GM23338 (cell line): ENCODE results near the gene FPGS. TPM values are rescaled to one million over a fixed set of nuclear protein-coding genes. Genes with fewer than 3 reads are reported as not detected.

Experiments
- ATAC-seq: fragments of 200-7000 bp; cut with Tn5 transposase; 3 replicates; pipeline ENCODE4 v1.9.1; 2020
- DNase-seq: peaks from one replicate; pipeline ENCODE4 v3.0.0-alpha.2; 2015; ENCODE audit warnings: low spot score
- H2AFZ ChIP-seq: fragments of 200-600 bp; sonication (generic); 2 replicates; pipeline ENCODE4 v1.8.0; 2016; ENCODE audit warnings: antibody characterized with exemption, mild to moderate bottlenecking, moderate library complexity
- H3F3A ChIP-seq: fragments of 200-600 bp; sonication (generic); replicated peaks from 2 replicates; pipeline ENCODE4 v1.8.0; 2017; ENCODE audit warnings: antibody characterized with exemption, mixed run types, low read depth
- H3K27ac ChIP-seq: fragments of 200-600 bp; sonication (generic); 2 replicates; pipeline ENCODE4 v1.6.1; 2016; ENCODE audit warnings: low read depth
- H3K27me3 ChIP-seq: fragments of 200-600 bp; sonication (generic); 2 replicates; pipeline ENCODE4 v1.8.0; 2016; ENCODE audit warnings: mild to moderate bottlenecking, mixed run types, moderate library complexity; ENCODE audit not compliant: insufficient read depth
- H3K36me3 ChIP-seq: fragments of 200-600 bp; sonication (generic); 2 replicates; pipeline ENCODE4 v1.8.0; 2016; ENCODE audit warnings: mild to moderate bottlenecking; ENCODE audit not compliant: insufficient read depth
- H3K4me1 ChIP-seq: fragments of 200-600 bp; sonication (generic); 2 replicates; pipeline ENCODE4 v1.8.0; 2016; ENCODE audit warnings: mild to moderate bottlenecking, moderate library complexity; ENCODE audit not compliant: insufficient read depth
- H3K4me2 ChIP-seq: fragments of 200-600 bp; sonication (generic); 2 replicates; pipeline ENCODE4 v1.7.1; 2017; ENCODE audit warnings: mixed run types
- H3K4me3 ChIP-seq: fragments of 200-600 bp; sonication (generic); 2 replicates; pipeline ENCODE4 v1.6.1; 2016; ENCODE audit warnings: mixed run types
- H3K79me2 ChIP-seq: fragments of 200-600 bp; sonication (generic); replicated peaks from 2 replicates; pipeline ENCODE4 v1.8.0; 2017; ENCODE audit warnings: mild to moderate bottlenecking; ENCODE audit not compliant: insufficient read depth
- H3K9me2 ChIP-seq: fragments of 200-600 bp; sonication (generic); 2 replicates; pipeline ENCODE4 v1.8.0; 2017; ENCODE audit not compliant: insufficient read depth
- H4K20me1 ChIP-seq: fragments of 200-600 bp; sonication (generic); replicated peaks from 2 replicates; pipeline ENCODE4 v1.8.0; 2017; ENCODE audit warnings: mild to moderate bottlenecking; ENCODE audit not compliant: insufficient read depth
- H3K27ac Mint-ChIP-seq: 2 replicates; pipeline ENCODE4 v1.8.0; 2020; ENCODE audit warnings: inconsistent platforms, mild to moderate bottlenecking, moderate library complexity, mixed read lengths
- H3K27me3 Mint-ChIP-seq: 3 replicates; pipeline ENCODE4 v1.8.0; 2022; ENCODE audit warnings: low read depth, mild to moderate bottlenecking, moderate library complexity, mixed read lengths, inconsistent platforms; ENCODE audit not compliant: insufficient read depth, poor library complexity
- H3K36me3 Mint-ChIP-seq: 3 replicates; pipeline ENCODE4 v1.8.0; 2021; ENCODE audit warnings: low read depth, mild to moderate bottlenecking, inconsistent platforms, moderate library complexity, mixed read lengths
- H3K4me1 Mint-ChIP-seq: 3 replicates; pipeline ENCODE4 v1.8.0; 2020; ENCODE audit warnings: mild to moderate bottlenecking, inconsistent platforms, mixed read lengths
- H3K4me3 Mint-ChIP-seq: 3 replicates; pipeline ENCODE4 v1.8.0; 2021; ENCODE audit warnings: moderate library complexity, mild to moderate bottlenecking, inconsistent platforms, mixed read lengths
- H3K9me3 Mint-ChIP-seq: 3 replicates; pipeline ENCODE4 v1.8.0; 2020; ENCODE audit warnings: moderate library complexity, mild to moderate bottlenecking, inconsistent platforms, mixed read lengths
- CREB1 ChIP-seq: fragments of 250-450 bp; sonication (Bioruptor Pico); IDR thresholded peaks from 2 replicates; pipeline ENCODE4 v1.5.0; 2020; ENCODE audit warnings: low read depth, mild to moderate bottlenecking, moderate library complexity
- EZH2 ChIP-seq: fragments of 200-600 bp; sonication (generic); IDR thresholded peaks from one replicate; pipeline ENCODE4 v1.8.0; 2017; ENCODE audit warnings: antibody characterized with exemption, mild to moderate bottlenecking, low read depth; ENCODE audit not compliant: unreplicated experiment
- EZH2phosphoT487 ChIP-seq: fragments of 200-600 bp; sonication (generic); IDR thresholded peaks from one replicate; pipeline ENCODE4 v1.8.1; 2018; ENCODE audit warnings: antibody characterized with exemption; ENCODE audit not compliant: unreplicated experiment
- JUNB ChIP-seq: IDR thresholded peaks from one replicate; pipeline ENCODE4 v1.6.1; 2016; ENCODE audit warnings: antibody characterized with exemption; ENCODE audit not compliant: unreplicated experiment
- NANOG ChIP-seq: IDR thresholded peaks from 2 replicates; pipeline ENCODE4 v1.6.1; 2016; ENCODE audit warnings: antibody characterized with exemption, borderline replicate concordance
- POLR2AphosphoS5 ChIP-seq: IDR thresholded peaks from 2 replicates; pipeline ENCODE4 v1.6.1; 2016; ENCODE audit warnings: antibody characterized with exemption, low read depth
- REST ChIP-seq: IDR thresholded peaks from one replicate; pipeline ENCODE4 v1.6.1; 2018; ENCODE audit warnings: antibody characterized with exemption; ENCODE audit not compliant: unreplicated experiment
- STAT1 ChIP-seq: IDR thresholded peaks from one replicate; pipeline ENCODE4 v1.6.1; 2016; ENCODE audit warnings: antibody characterized with exemption; ENCODE audit not compliant: unreplicated experiment
- ZNF114 ChIP-seq: fragments of 250-450 bp; sonication (Bioruptor Pico); IDR thresholded peaks from 2 replicates; pipeline ENCODE4 v1.5.0; 2020; ENCODE audit warnings: mild to moderate bottlenecking, moderate library complexity
- ZNF331 ChIP-seq: fragments of 250-450 bp; sonication (Bioruptor Pico); IDR thresholded peaks from 2 replicates; pipeline ENCODE4 v1.5.0; 2020; ENCODE audit warnings: low read depth, mild to moderate bottlenecking, moderate library complexity
- ZNF462 ChIP-seq: fragments of 250-450 bp; sonication (Bioruptor Pico); IDR thresholded peaks from 2 replicates; pipeline ENCODE4 v1.5.0; 2020; ENCODE audit warnings: mild to moderate bottlenecking, moderate library complexity
- polyA plus RNA-seq: library from polyadenylated mRNA; unstranded; fragments of >200 nt; fragmentation: Nextera tagmentation; extraction: Ambion mirVana; gene quantifications from 2 replicates; pipeline ENCODE4 v1.2.1, GENCODE V29; 2016
- total RNA-seq: library from RNA; depleted of rRNA; stranded (reverse); fragments of >200 nt; shearing (Covaris generic); gene quantifications from 2 replicates; pipeline ENCODE4 v1.2.3, GENCODE V29; 2014
- TF ChIP-seq, protein P1 (sequence below): IDR thresholded peaks from 2 replicates; pipeline ENCODE4 v1.6.1; 2016; ENCODE audit warnings: antibody characterized with exemption
- TF ChIP-seq, protein P2 (sequence below), 2 experiments: fragments of 200-600 bp in 1 of 2; sonication (generic) in 1 of 2; conservative IDR thresholded peaks; 2 replicates each; pipeline versions ENCODE4 v1.5.1 to v1.6.1; 2016 to 2017; ENCODE audit warnings: antibody characterized with exemption in 2 of 2, low read depth in 2 of 2, mild to moderate bottlenecking in 2 of 2, moderate library complexity in 1 of 2

The FPGS gene
- total and polyA plus RNA-seq, 2 experiments from 2014 or later, result 40.7 to 87.2 TPM

DNA sequence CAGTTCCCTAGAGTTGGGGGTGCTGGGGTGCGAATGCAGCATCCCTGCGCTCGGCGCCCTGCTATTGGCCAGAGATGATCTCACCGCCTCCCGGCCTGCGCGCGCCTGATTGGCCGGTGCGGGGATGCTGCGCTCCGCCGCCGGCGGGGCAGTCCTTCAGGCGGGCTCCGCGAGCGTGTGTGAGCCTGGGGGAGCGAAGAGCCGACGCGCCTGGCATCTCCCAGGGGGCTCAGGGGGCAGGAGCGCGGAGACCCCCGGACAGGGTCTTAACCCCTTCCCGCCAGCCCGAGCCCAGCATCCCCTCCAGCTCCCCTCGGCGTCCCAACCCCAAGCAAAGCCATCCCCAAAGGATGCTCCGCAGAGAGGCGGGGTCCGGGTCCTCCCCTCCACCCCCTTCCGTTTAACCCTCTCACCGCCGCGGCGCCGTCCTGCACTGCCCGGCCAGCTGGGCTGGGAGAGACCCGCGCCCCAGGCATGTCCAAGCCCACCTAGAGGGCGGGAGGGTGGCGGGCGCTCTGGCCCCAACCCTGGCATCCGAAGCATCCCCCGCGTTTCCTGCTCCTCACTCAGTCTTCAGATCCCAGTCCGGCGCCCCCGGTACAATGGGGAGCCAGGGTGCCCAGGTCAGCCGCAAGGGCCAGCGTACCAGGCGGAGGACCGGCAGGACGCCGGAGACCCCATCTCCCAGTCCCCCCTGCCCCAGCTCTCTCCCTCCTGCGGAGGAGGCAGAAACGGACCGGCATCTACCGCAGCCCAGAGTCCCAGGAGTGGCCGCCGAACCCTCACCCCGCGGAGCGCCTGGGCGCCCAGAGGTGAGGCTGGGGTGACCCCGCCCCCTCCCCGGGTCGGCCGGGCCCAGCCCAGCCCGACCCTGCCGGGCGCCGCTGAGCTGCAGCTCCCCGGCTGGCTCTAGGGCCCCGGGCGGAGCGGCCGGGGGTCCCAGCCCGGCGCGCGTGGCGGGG lies 48.3 kb upstream of the FPGS start:
- H3K4me3 Mint-ChIP-seq, result peak overlapping the region; percentile 72
- H3K27me3 Mint-ChIP-seq, result peaks cover 17% of the 10 kb centered on the region
- H3K27ac Mint-ChIP-seq, result no peak overlapping the region
- H3F3A ChIP-seq, result no peaks in the 10 kb centered on the region
- TF ChIP-seq NANOG (no peak), ZNF114 (CRISPR knock-in tag) (no peak), REST (no peak), ZNF331 (CRISPR knock-in tag) (no peak), EZH2phosphoT487 (no peak), ZNF462 (CRISPR knock-in tag) (no peak), STAT1 (no peak), JUNB (no peak), POLR2AphosphoS5 (no peak), EZH2 (no peak), CREB1 (CRISPR knock-in tag) (no peak)
- TF ChIP-seq, protein P1, sequence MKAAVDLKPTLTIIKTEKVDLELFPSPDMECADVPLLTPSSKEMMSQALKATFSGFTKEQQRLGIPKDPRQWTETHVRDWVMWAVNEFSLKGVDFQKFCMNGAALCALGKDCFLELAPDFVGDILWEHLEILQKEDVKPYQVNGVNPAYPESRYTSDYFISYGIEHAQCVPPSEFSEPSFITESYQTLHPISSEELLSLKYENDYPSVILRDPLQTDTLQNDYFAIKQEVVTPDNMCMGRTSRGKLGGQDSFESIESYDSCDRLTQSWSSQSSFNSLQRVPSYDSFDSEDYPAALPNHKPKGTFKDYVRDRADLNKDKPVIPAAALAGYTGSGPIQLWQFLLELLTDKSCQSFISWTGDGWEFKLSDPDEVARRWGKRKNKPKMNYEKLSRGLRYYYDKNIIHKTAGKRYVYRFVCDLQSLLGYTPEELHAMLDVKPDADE, result no peak
- TF ChIP-seq, protein P2, sequence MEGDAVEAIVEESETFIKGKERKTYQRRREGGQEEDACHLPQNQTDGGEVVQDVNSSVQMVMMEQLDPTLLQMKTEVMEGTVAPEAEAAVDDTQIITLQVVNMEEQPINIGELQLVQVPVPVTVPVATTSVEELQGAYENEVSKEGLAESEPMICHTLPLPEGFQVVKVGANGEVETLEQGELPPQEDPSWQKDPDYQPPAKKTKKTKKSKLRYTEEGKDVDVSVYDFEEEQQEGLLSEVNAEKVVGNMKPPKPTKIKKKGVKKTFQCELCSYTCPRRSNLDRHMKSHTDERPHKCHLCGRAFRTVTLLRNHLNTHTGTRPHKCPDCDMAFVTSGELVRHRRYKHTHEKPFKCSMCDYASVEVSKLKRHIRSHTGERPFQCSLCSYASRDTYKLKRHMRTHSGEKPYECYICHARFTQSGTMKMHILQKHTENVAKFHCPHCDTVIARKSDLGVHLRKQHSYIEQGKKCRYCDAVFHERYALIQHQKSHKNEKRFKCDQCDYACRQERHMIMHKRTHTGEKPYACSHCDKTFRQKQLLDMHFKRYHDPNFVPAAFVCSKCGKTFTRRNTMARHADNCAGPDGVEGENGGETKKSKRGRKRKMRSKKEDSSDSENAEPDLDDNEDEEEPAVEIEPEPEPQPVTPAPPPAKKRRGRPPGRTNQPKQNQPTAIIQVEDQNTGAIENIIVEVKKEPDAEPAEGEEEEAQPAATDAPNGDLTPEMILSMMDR (conservative IDR thresholded peaks at IDR 0.05; ENCODE audit: low read depth in 2 of 2), result no peak
- H4K20me1 ChIP-seq, result peaks cover 21% of the 10 kb centered on the region
- H3K27ac ChIP-seq, result no peak overlapping the region
- H3K9me3 Mint-ChIP-seq, result no peaks in the 10 kb centered on the region
- H3K36me3 Mint-ChIP-seq, result no peaks in the 10 kb centered on the region; the same call in 2 of the 3 replicates
- H3K79me2 ChIP-seq, result no peaks in the 10 kb centered on the region
- DNase-seq, result peak; percentile 89
- H3K4me3 ChIP-seq, result peak overlapping the region; percentile 96
- peak overlapping the region; percentile 93; the same call in 1 of the 2 replicates for H2AFZ ChIP-seq
- H3K4me1 ChIP-seq, result peaks cover 5% of the 10 kb centered on the region; the same call in 1 of the 2 replicates
- H3K36me3 ChIP-seq, result no peaks in the 10 kb centered on the region
- no peaks in the 10 kb centered on the region for H3K9me2 ChIP-seq
- peak overlapping the region; percentile 99 for H3K4me2 ChIP-seq
- ATAC-seq, result peak; percentile 84
- no peaks in the 10 kb centered on the region; the same call in 2 of the 3 replicates for H3K4me1 Mint-ChIP-seq
- peaks cover 14% of the 10 kb centered on the region for H3K27me3 ChIP-seq
